Fibroblast of mammary gland (primary cell): ENCODE measurements around the gene DIPK1A.

Experiments used
- DNase-seq: peaks from one replicate; pipeline ENCODE4 v3.0.0-alpha.2; 2010; ENCODE audit warnings: low read depth
- H3K4me3 ChIP-seq: 2 replicates; pipeline ENCODE4 v1.5.1; 2011; ENCODE audit warnings: low read depth, mild to moderate bottlenecking, low read length, moderate library complexity; ENCODE audit not compliant: control insufficient read depth
- CTCF ChIP-seq: conservative IDR thresholded peaks from 2 replicates; pipeline ENCODE4 v1.5.1; 2011; ENCODE audit warnings: low read depth, low read length, inconsistent platforms; ENCODE audit not compliant: control insufficient read depth, insufficient read depth

The DIPK1A gene

DNA sequence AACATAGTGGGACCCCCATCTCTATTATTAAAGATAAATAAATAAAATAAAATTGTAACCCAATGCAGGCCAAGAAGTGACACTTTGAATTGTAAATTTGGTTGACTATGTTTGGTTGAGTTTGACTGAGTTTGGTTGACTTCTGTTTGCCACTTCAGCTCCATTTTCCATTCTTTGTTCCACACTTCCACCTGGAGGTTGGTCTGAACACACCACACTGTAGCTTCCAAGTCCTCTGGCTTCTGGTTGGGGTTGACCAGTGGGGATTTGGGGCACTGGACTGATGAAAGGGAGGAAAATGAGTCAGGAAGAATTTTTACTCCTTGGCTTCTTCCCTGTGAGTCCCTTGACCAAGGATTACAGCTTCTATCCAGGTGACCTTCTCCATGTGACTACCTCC is 40.6 kb upstream of the DIPK1A start:
- TF ChIP-seq CTCF, result no peak
- DNase-seq, result no peak
- H3K4me3 ChIP-seq, result no peak overlapping the region

DNA sequence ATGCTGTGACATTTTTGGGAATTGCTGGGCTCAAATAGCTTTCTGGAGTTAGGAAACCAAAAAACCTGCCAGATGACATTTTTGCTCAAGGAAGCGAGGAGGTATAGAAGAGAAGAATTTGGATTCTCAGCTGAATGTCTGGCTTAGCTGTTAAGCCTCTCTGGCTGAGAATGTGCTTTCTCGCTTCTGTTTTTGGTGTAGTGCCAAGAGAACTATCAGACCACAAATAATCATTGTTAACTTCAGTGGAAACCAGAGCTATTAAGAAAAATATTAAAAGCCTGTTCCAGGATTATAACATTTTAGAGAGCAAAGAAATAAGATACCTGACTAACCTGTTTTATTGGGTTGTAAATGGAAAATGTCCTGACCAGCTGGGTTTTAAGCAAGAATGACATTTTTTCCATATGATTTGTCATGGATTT is 39.5 kb upstream of the DIPK1A start:
- H3K4me3 ChIP-seq, result no peak overlapping the region
- no peak for DNase-seq
- no peak for TF ChIP-seq CTCF

DNA sequence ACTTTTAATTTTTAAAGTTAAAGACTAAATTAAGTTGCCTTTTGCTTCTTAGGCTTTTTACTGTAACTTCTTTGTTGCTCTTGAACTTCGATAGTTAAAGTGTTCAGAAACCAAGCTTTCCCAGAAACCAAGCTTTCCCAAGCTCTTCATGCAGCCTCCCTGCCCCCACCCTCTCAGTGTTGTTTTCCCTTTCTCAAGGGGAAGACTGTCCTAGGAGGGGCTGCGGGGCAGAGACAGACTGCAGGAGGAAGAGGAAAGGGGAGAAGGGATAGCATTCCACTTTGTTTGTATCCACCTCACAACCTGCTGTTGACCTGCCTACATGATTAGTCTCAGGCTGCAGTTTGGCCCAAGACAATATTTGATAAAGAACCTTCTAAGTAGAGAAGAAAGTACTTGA is 39.0 kb upstream of the DIPK1A start:
- H3K4me3 ChIP-seq, result no peak overlapping the region
- no peak for TF ChIP-seq CTCF
- DNase-seq, result no peak

DNA sequence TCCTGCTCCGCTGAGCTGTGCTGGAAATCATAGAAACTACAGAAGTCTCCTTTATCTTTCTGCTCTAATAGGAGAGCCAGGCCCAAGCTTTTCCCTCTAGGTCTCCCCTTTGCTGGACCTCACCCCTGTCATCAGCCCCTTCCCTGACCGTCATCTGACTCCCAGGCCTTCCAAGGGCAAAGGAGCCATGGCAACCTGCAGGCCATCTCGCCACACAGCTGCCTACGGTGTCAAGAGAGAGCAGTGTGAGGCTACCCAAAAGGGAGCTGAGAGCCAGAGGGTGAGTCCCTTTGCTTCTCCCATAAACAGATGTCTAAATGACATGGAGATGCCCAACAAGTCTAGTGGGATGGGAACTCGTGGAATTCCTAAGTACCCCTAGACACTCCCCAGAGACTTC is 37.6 kb upstream of the DIPK1A start:
- TF ChIP-seq CTCF, result no peak
- DNase-seq, result no peak
- no peak overlapping the region for H3K4me3 ChIP-seq

- no peak for DNase-seq
- H3K4me3 ChIP-seq, result no peak overlapping the region
- TF ChIP-seq CTCF, result no peak
Measured at GRCh38 chr1:92995441-92996430, 34.5 kb upstream of the DIPK1A start.

GRCh38 chr1:92994105-92994712 is 32.9 kb upstream of the DIPK1A start:
- H3K4me3 ChIP-seq, result no peak overlapping the region
- peak; percentile 79 for TF ChIP-seq CTCF
- DNase-seq, result peak; percentile 84
